Esophagus muscularis mucosa (tissue), 4 donors: ENCODE results near the gene F12.

Source experiments
- CTCF ChIP-seq, 3 experiments: fragments of 200-600 bp in 2 of 3; fragments of 450-650 bp in 1 of 3; sonication (generic) in 2 of 3; IDR thresholded peaks; one replicate each; pipeline ENCODE4 v1.5.1; 2017 to 2019; ENCODE audit warnings: antibody characterized with exemption in 3 of 3, mild to moderate bottlenecking in 2 of 3, moderate library complexity in 1 of 3
- EP300 ChIP-seq: sonication (generic); formaldehyde crosslinking; IDR thresholded peaks from one replicate; pipeline ENCODE4 v1.6.1; 2017; ENCODE audit warnings: antibody characterized with exemption
- POLR2A ChIP-seq: fragments of 450-650 bp; IDR thresholded peaks from one replicate; pipeline ENCODE4 v1.6.1; 2017; ENCODE audit warnings: antibody characterized with exemption, moderate library complexity, mild to moderate bottlenecking, low read depth
- POLR2AphosphoS5 ChIP-seq, 2 donors: sonication (generic); formaldehyde crosslinking; IDR thresholded peaks; one replicate each; pipeline ENCODE4 v1.6.1; 2017; ENCODE audit warnings: antibody characterized with exemption in 2 of 2

- TF ChIP-seq CTCF (IDR thresholded peaks at IDR 0.05) (peak; percentile 62 to 83 (median 74)), POLR2A (no peak), EP300 (no peak), POLR2AphosphoS5 (IDR thresholded peaks at IDR 0.05) (peak; percentile 50 to 70)
Measured at GRCh38 chr5:177403792-177404640, 5.3 kb downstream of the F12 start.
